UCSD-AML1 (cell line): ENCODE measurements around the gene CDC73.
"Not testable (repeated sequence)": the region's sequence is repeated elsewhere in the genome, so short reads cannot be mapped to it uniquely, and the experiment has no call there.

Experiments
- DNase-seq: peaks from one replicate; lab custom pipeline; 2025; ENCODE audit not compliant: unreplicated experiment; lab: John Stamatoyannopoulos, UW

The CDC73 gene

DNA sequence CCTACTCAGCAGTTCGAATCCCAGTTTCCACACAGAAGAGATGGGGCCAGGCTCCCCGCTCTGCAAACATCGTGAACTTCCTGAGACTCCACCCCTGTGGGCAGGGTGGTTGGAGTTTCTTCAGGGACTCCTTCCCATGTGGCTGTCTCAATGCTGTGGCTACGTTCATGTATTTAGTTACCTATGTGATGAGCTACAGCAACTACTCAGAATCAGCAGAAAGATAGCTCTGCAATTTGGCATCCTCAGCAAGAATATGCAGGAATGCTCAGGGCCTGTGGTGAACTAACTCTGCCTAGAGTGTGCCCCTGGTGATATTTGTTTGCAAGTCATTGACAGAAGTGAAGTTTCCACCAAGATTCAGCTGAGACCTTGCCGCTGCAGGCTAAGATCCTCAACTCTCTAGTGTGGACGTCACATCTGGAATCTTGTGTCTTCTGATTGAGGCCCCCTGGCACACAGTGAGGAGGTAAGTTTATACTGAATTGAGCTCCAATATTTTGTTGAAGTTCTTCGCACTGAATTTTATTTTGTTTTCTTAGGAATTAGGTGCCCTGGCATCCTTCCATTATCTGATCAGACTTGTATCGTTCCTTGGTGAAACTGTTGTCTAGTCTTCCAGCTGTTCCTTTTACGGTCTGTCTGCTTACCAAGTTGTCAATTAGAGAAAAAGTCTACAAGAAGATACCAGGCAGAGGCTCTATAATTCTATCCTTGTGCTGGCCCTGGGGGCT lies 8.4 kb upstream of the CDC73 start:
- DNase-seq = no peak

DNA sequence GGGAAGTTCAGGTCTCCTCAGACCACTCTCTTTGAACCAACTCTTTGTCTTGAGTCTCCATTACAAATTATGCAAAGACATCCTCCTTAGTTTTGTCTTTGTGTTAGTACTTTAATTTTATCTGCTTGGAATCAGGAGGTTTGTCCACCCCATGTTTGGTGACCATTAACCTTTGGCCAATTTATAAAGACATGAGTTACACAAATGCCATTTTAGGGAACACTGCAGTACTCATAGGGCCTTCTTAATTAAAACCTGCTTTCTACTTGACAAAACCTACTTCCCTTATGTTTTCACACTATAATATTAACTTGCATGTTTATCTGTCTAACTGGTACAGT lies 7.9 kb upstream of the CDC73 start:
- no peak for DNase-seq

DNA sequence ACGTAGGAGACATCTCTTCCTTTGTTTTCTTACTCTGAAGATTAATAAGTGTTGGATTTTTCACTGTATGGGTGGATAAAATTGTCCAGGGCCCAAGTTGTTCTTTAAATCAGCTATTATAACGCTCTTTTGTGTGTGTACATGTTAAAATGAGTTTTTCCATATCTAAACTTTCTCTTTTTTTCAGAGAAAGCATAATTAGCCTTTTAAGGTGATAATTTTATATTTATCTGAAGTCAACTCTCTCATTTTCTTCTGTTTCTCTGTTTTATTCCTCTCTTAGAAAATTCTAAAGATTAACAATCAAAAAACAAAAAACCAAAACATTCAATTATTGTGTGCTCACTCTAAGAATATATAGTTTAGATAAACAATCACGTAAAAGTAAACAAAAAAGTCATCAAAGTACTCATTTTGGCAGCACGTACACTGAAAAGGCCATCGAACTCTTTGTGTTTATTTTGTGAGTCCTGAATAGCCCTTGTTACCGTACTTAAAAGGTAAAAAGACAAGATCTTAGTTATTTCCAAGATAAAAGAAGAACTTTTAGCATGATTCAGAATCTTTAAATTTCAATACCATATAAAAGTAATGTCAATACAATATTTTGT lies 7.2 kb upstream of the CDC73 start:
- no peak for DNase-seq

GRCh38 chr1:193115629-193116227 lies 6.1 kb upstream of the CDC73 start:
- no peak for DNase-seq

- not testable (repeated sequence) for DNase-seq
Observed at GRCh38 chr1:193117167-193117566, 4.7 kb upstream of the CDC73 start.

DNA sequence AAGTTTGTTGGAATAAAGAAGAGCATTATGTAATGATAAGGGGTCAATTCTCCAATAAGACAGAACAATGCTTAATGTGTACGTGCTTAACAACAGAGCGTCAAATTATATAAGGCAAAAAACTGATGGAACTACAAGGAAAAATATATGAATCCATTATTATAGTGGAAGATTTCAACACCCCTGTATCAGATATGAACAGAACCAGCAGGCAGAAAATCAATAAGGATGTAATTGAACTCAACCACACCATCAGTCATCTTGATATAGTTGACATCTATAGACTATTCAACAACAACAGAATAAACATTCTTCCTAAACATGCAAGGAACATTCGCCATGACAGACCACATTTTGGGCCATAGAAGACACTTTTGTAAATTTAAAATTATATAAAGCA lies 3.6 kb upstream of the CDC73 start:
- no peak for DNase-seq

- DNase-seq = no peak
Observed at GRCh38 chr1:193118803-193119730, 2.8 kb upstream of the CDC73 start.

DNA sequence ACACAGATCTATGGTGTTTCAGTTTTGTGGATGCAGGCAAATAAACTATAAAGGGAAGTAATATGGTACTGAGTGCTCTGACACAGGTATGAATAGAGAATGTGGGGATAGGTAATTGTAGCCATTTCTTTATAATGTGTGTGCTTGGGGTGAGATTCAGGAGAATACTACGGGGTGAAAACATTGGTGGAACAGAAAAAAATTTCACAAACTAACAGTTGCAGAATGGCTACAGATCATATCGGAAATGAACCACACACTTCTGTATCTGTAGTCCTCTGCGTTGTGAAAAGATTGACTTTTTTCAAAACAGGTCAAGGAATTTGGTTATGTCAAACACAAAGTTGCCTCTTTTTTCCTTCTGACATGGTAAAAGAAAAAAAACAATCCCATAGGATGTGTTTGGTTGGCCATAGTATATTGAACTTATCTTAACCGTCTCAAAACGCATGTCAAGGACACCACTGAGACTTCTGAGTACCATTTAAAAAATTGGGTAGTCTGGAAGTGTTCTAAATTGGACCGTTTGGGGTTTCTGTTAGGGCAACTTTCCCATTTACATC lies 1.1 kb upstream of the CDC73 start:
- DNase-seq = no peak

GRCh38 chr1:193123751-193124150 lies 1.9 kb downstream of the CDC73 start:
- no peak for DNase-seq

DNA sequence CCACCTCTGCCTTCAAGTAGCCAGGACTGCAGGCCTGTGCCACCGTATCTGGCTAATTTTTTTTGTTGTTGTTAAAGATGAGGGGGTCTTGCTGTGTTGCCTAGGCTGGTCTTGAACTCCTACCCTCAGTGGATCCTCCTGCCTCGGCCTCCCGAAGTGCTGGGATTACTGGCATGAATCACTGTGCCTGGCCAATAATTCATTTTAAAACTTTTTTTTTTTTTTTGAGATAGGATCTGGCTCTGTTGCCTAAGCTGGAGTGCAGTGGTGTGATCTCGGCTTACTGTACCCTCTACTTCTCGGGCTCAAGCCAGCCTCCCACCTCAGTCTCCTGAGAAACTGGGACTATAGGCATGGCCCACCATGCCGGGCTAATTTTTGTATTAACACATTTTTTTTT lies 3.5 kb downstream of the CDC73 start:
- DNase-seq = no peak

GRCh38 chr1:193131266-193131860 lies 9.5 kb downstream of the CDC73 start:
- DNase-seq = no peak

GRCh38 chr1:193140254-193140653 lies 18.4 kb downstream of the CDC73 start:
- DNase-seq = no peak

GRCh38 chr1:193141804-193142203 lies 20.0 kb downstream of the CDC73 start:
- no peak for DNase-seq

GRCh38 chr1:193142409-193142808 lies 20.6 kb downstream of the CDC73 start:
- no peak for DNase-seq

GRCh38 chr1:193143285-193143684 lies 21.5 kb downstream of the CDC73 start:
- DNase-seq = no peak

DNA sequence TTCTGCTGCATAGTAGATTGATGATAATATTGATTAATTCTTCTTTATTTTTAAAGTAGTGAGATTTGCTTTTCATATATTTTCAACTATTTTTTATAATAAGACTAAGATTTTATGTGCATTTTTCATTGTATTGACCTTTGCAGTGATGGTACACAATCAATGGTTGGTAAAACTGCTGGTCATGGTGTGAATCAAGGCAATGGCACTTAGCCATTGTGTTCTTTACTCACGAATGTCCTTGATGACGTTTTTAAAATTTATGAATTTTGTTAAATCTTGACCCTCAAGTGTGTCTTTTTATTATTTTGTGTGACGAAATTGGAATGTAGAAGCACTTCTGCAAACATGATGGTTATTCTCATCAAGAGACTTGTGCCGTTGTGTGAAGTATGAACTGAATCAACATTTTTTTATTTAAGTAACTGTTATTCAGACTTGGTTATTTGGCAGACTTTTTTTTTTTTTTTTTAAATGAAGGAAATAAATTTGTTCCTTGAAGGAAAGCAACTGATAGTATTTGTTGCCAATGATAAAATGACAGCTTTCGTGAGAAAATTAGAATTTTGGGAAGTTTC lies 22.6 kb downstream of the CDC73 start:
- no peak for DNase-seq

DNA sequence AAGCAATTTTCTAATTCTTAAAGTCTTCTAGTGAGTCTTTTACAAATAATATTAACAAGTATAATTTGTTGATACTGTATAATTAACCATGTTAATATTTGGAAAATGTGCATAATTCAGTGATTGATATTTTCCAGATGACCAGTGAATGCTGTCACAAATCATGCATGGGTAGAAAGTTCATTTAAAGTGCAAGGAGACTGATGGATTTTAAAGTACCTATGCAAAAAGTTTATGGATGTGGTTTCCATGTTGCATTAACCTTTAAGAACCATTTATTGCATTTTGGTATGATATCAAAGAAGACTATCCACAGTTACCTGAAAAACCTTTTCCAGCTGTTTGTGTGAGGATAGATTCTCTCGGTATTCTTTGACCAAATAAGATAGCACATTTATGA lies 23.2 kb downstream of the CDC73 start:
- DNase-seq = no peak

GRCh38 chr1:193156117-193156821 lies 34.4 kb downstream of the CDC73 start:
- DNase-seq = no peak

GRCh38 chr1:193156822-193157142 lies 35.0 kb downstream of the CDC73 start:
- DNase-seq = no peak

DNA sequence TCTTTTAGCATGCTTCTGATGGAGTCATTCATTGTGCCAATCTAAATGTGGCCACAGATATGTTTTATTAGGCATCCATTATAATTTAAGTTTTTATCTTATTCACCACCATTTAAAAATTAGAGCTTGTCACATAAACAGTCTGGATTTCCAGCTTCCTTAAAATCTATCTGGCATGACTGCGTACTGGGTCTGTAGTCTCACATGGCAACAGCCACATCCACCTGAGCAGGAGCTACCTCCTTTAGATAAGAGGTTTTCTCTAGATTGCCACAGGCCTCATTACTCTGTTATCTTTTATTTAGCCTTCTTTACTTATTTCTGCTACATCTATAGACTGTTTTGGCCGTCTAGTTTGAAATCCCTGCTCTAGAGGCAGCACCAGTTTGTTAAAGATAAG lies 35.5 kb downstream of the CDC73 start:
- DNase-seq = no peak
